AG10803 (cell line): ENCODE data around the gene FAM89A.
"Not testable (repeated sequence)": the region's sequence is repeated elsewhere in the genome, so short reads cannot be mapped to it uniquely, and the experiment has no call there.

Experiments
- DNase-seq: peaks from one replicate; pipeline ENCODE4 v3.0.0; 2010; ENCODE audit warnings: low read depth
- H3K4me3 ChIP-seq: 2 replicates; pipeline ENCODE4 v1.5.1; 2011; ENCODE audit warnings: mild to moderate bottlenecking, low read length, control low read depth
- CTCF ChIP-seq: conservative IDR thresholded peaks from 2 replicates; pipeline ENCODE4 v1.5.1; 2011; ENCODE audit warnings: mild to moderate bottlenecking, low read length, control low read depth, inconsistent platforms

The FAM89A gene

GRCh38 chr1:231057410-231057809 is 17.4 kb upstream of the FAM89A start:
- DNase-seq: no peak
- TF ChIP-seq CTCF: no peak
- H3K4me3 ChIP-seq: no peak overlapping the region

- TF ChIP-seq CTCF: no peak
- no peak for DNase-seq
- H3K4me3 ChIP-seq: no peak overlapping the region
These were observed 15.2 kb upstream of the FAM89A start for GRCh38 chr1:231055271-231055670.

GRCh38 chr1:231053493-231054162 is 13.6 kb upstream of the FAM89A start:
- DNase-seq: peak; percentile 37
- peak overlapping the region; percentile 3; the same call in 1 of the 2 replicates for H3K4me3 ChIP-seq
- TF ChIP-seq CTCF: no peak

GRCh38 chr1:231052777-231053176 is 12.7 kb upstream of the FAM89A start:
- no peak overlapping the region for H3K4me3 ChIP-seq
- DNase-seq: no peak
- TF ChIP-seq CTCF: no peak

- DNase-seq, H3K4me3 ChIP-seq: not testable (repeated sequence)
These were observed 10.9 kb upstream of the FAM89A start for GRCh38 chr1:231050932-231051331.

GRCh38 chr1:231050395-231050794 is 10.3 kb upstream of the FAM89A start:
- no peak for TF ChIP-seq CTCF
- H3K4me3 ChIP-seq: no peak overlapping the region
- no peak for DNase-seq

GRCh38 chr1:231049121-231049979 is 9.3 kb upstream of the FAM89A start:
- TF ChIP-seq CTCF: no peak
- no peak for DNase-seq

GRCh38 chr1:231048419-231048818 is 8.4 kb upstream of the FAM89A start:
- H3K4me3 ChIP-seq, DNase-seq: not testable (repeated sequence)

More at GRCh38 chr1:231049121-231049979, 9.3 kb upstream of the FAM89A start:
- no peak overlapping the region for H3K4me3 ChIP-seq

- DNase-seq, H3K4me3 ChIP-seq: not testable (repeated sequence)
These were observed 7.5 kb upstream of the FAM89A start for GRCh38 chr1:231047529-231047928.
